Inferior parietal cortex (tissue), 1 donor: Measurements from ENCODE around the gene GALNT2.

ENCODE experiments used
- DNase-seq: peaks from one replicate; pipeline ENCODE4 v3.0.0-alpha.2; 2016; ENCODE audit errors: extremely low spot score

GALNT2 gene

GRCh38 chr1:230208619-230209261, 141.7 kb downstream of the GALNT2 start:
- peak; percentile 49 for DNase-seq

GRCh38 chr1:230210326-230210980, 143.4 kb downstream of the GALNT2 start:
- DNase-seq, result no peak

GRCh38 chr1:230210981-230211336, 143.9 kb downstream of the GALNT2 start:
- DNase-seq, result no peak

GRCh38 chr1:230211436-230212145, 144.6 kb downstream of the GALNT2 start:
- no peak for DNase-seq

GRCh38 chr1:230212405-230212936, 145.4 kb downstream of the GALNT2 start:
- no peak for DNase-seq

GRCh38 chr1:230215031-230215430, 148.0 kb downstream of the GALNT2 start:
- DNase-seq, result peak; percentile 58

GRCh38 chr1:230215529-230215928, 148.5 kb downstream of the GALNT2 start:
- no peak for DNase-seq

GRCh38 chr1:230216896-230217295, 149.9 kb downstream of the GALNT2 start:
- no peak for DNase-seq

- DNase-seq, result no peak
Measured at GRCh38 chr1:230218667-230219066, 151.6 kb downstream of the GALNT2 start.

GRCh38 chr1:230219174-230220067, 152.4 kb downstream of the GALNT2 start:
- no peak for DNase-seq

- DNase-seq, result no peak
Measured at GRCh38 chr1:230220478-230220877, 153.4 kb downstream of the GALNT2 start.

GRCh38 chr1:230220907-230221306, 153.9 kb downstream of the GALNT2 start:
- DNase-seq, result no peak

- no peak for DNase-seq
Measured at GRCh38 chr1:230222678-230223077, 155.6 kb downstream of the GALNT2 start.

GRCh38 chr1:230224101-230224960, 157.3 kb downstream of the GALNT2 start:
- DNase-seq, result no peak

GRCh38 chr1:230226007-230226800, 159.2 kb downstream of the GALNT2 start:
- no peak for DNase-seq

- no peak for DNase-seq
Measured at GRCh38 chr1:230226814-230227213, 159.8 kb downstream of the GALNT2 start.

GRCh38 chr1:230228236-230228897, 161.3 kb downstream of the GALNT2 start:
- no peak for DNase-seq

GRCh38 chr1:230230273-230230672, 163.2 kb downstream of the GALNT2 start:
- DNase-seq, result no peak
